ENCODE measurements around the gene PILRA. TPM values are rescaled to one million over a fixed set of nuclear protein-coding genes. Genes with fewer than 3 reads are reported as not detected.

Gene PILRA
- total and polyA plus RNA-seq, 2 of the 13 experiments (the other 11 are each of a cell fraction or from before 2014, with no cell fraction given): 0.13 to 1.3 TPM

DNA sequence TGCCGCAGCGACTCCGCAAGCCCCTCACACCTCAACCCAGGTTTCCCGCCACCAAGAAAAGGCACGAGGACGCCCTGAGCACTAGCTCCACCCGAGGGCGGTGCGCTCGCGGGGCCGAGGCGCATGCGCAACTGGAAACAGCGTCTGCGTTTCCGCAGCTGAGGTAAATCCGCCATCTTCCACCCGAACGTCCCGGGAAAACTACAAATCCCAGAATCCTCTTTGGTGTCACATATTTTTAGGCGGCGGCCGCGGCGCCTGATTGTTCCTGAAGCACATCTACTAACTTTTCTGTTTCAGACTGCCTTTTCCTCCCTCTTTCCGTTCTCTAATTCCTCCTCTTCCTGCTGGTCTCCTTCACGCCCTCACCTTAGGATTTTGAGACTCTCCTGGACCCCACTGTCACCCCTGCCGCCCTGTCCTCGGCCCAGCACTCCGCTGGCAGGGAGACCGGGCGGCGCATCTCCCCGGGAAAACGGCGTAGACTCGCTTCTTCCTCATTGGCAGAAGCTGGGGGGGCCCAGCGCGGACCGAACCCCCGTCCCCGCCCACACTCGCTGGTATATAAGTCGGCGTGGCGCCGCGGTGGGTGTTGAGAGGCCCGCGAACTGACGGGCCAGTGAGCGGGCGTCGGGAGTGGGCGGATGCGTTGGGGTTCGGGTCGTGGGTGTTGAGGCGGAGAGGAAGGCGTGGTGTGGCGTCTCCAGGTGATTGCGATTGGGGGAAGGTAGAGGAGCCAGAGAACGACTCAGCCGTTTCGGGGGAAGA, 55.1 kb downstream of the PILRA start, which contains the start of gene ZCWPW1 (continued):
- TF ChIP-seq ZNF674 (CRISPR knock-in tag; IDR thresholded peaks at IDR 0.05; ENCODE audit: low read depth): no peak
- TF ChIP-seq MAZ (IDR thresholded peaks at IDR 0.05; ENCODE audit: borderline replicate concordance, low read depth, low read length): peak; percentile 59
- peak; percentile 25; the same call in 1 of the 2 replicates for TF ChIP-seq MAZ (CRISPR knock-in tag; IDR thresholded peaks at IDR 0.05; ENCODE audit: low read depth)
- no peak for TF ChIP-seq CEBPG (CRISPR knock-in tag; IDR thresholded peaks at IDR 0.05)
- peak; percentile 73 for TF ChIP-seq ZNF607 (CRISPR knock-in tag; IDR thresholded peaks at IDR 0.05; ENCODE audit: borderline replicate concordance)
- TF ChIP-seq, protein P1, sequence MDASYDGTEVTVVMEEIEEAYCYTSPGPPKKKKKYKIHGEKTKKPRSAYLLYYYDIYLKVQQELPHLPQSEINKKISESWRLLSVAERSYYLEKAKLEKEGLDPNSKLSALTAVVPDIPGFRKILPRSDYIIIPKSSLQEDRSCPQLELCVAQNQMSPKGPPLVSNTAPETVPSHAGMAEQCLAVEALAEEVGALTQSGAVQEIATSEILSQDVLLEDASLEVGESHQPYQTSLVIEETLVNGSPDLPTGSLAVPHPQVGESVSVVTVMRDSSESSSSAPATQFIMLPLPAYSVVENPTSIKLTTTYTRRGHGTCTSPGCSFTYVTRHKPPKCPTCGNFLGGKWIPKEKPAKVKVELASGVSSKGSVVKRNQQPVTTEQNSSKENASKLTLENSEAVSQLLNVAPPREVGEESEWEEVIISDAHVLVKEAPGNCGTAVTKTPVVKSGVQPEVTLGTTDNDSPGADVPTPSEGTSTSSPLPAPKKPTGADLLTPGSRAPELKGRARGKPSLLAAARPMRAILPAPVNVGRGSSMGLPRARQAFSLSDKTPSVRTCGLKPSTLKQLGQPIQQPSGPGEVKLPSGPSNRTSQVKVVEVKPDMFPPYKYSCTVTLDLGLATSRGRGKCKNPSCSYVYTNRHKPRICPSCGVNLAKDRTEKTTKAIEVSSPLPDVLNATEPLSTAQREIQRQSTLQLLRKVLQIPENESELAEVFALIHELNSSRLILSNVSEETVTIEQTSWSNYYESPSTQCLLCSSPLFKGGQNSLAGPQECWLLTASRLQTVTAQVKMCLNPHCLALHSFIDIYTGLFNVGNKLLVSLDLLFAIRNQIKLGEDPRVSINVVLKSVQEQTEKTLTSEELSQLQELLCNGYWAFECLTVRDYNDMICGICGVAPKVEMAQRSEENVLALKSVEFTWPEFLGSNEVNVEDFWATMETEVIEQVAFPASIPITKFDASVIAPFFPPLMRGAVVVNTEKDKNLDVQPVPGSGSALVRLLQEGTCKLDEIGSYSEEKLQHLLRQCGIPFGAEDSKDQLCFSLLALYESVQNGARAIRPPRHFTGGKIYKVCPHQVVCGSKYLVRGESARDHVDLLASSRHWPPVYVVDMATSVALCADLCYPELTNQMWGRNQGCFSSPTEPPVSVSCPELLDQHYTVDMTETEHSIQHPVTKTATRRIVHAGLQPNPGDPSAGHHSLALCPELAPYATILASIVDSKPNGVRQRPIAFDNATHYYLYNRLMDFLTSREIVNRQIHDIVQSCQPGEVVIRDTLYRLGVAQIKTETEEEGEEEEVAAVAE (CRISPR knock-in tag; IDR thresholded peaks at IDR 0.05; ENCODE audit: borderline replicate concordance): peak; percentile 23; the same call in 1 of the 2 replicates
- peak; percentile 62; the same call in 1 of the 2 replicates for TF ChIP-seq NR2C2 (CRISPR knock-in tag; IDR thresholded peaks at IDR 0.05; ENCODE audit: borderline replicate concordance)
- TF ChIP-seq ZBTB21 (CRISPR knock-in tag; IDR thresholded peaks at IDR 0.05): no peak
- peak; percentile 70; the same call in 1 of the 2 replicates for TF ChIP-seq ARNT2 (CRISPR knock-in tag; IDR thresholded peaks at IDR 0.05; ENCODE audit: low read depth)
- peak; percentile 90; the same call in 1 of the 2 replicates for TF ChIP-seq ZFYVE20 (CRISPR knock-in tag; IDR thresholded peaks at IDR 0.05; ENCODE audit: borderline replicate concordance, low read depth)
- TF ChIP-seq, protein P2, sequence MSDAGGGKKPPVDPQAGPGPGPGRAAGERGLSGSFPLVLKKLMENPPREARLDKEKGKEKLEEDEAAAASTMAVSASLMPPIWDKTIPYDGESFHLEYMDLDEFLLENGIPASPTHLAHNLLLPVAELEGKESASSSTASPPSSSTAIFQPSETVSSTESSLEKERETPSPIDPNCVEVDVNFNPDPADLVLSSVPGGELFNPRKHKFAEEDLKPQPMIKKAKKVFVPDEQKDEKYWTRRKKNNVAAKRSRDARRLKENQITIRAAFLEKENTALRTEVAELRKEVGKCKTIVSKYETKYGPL (CRISPR knock-in tag; IDR thresholded peaks at IDR 0.05): 0 out of 2 replicates have a peak, but pooled peaks have one; percentile 56
- no peak for TF ChIP-seq SIN3B (IDR thresholded peaks at IDR 0.05; ENCODE audit: low read length)
- no peak for TF ChIP-seq SMARCE1 (IDR thresholded peaks at IDR 0.05; ENCODE audit: borderline replicate concordance)
- no peak for TF ChIP-seq NBN (conservative IDR thresholded peaks at IDR 0.05)
- TF ChIP-seq ZNF121 (CRISPR knock-in tag; IDR thresholded peaks at IDR 0.05): no peak
- TF ChIP-seq TAF1 (CRISPR knock-in tag; IDR thresholded peaks at IDR 0.05): peak; percentile 85
- 0 out of 2 replicates have a peak, but pooled peaks have one; percentile 40 for TF ChIP-seq ZNF12 (CRISPR knock-in tag; IDR thresholded peaks at IDR 0.05)
- TF ChIP-seq ZNF781 (CRISPR knock-in tag; IDR thresholded peaks at IDR 0.05; ENCODE audit: borderline replicate concordance, not compliant biosample characterization): peak; percentile 77
- TF ChIP-seq, protein P3, sequence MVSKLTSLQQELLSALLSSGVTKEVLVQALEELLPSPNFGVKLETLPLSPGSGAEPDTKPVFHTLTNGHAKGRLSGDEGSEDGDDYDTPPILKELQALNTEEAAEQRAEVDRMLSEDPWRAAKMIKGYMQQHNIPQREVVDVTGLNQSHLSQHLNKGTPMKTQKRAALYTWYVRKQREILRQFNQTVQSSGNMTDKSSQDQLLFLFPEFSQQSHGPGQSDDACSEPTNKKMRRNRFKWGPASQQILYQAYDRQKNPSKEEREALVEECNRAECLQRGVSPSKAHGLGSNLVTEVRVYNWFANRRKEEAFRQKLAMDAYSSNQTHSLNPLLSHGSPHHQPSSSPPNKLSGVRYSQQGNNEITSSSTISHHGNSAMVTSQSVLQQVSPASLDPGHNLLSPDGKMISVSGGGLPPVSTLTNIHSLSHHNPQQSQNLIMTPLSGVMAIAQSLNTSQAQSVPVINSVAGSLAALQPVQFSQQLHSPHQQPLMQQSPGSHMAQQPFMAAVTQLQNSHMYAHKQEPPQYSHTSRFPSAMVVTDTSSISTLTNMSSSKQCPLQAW (CRISPR knock-in tag; IDR thresholded peaks at IDR 0.05): peak; percentile 76; the same call in 1 of the 2 replicates
- no peak for TF ChIP-seq RCOR2 (CRISPR knock-in tag; IDR thresholded peaks at IDR 0.05)
- TF ChIP-seq, protein P4, sequence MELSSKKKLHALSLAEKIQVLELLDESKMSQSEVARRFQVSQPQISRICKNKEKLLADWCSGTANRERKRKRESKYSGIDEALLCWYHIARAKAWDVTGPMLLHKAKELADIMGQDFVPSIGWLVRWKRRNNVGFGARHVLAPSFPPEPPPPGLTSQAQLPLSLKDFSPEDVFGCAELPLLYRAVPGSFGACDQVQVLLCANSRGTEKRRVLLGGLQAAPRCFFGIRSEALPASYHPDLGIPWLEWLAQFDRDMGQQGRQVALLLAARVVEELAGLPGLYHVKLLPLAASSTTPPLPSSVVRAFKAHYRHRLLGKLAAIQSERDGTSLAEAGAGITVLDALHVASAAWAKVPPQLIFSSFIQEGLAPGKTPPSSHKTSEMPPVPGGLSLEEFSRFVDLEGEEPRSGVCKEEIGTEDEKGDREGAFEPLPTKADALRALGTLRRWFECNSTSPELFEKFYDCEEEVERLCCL (CRISPR knock-in tag; IDR thresholded peaks at IDR 0.05; ENCODE audit: borderline replicate concordance): no peak
- TF ChIP-seq SAP130 (CRISPR knock-in tag; IDR thresholded peaks at IDR 0.05; ENCODE audit: low read depth): peak; percentile 87

All from HepG2 (cell line).